Measurements from ENCODE around the gene COP1. TPM values are rescaled to one million over a fixed set of nuclear protein-coding genes. Genes with fewer than 3 reads are reported as not detected.

The COP1 gene
- total and polyA plus RNA-seq, 2 of the 4 experiments (the other 2 are of a cell fraction), result 17.8 to 35.0 TPM

GRCh38 chr1:176073524-176074157 lies 133.4 kb downstream of the COP1 start:
- TF ChIP-seq BHLHE40 (IDR thresholded peaks at IDR 0.05; ENCODE audit: low read depth, low read length) (no peak), CEBPB (IDR thresholded peaks at IDR 0.05; ENCODE audit: low read depth, low read length) (no peak), RAD21 (IDR thresholded peaks at IDR 0.05; ENCODE audit: low read length) (peak; percentile 62), SMC3 (IDR thresholded peaks at IDR 0.05; ENCODE audit: low read depth, low read length) (peak; percentile 65), MAZ (IDR thresholded peaks at IDR 0.05; ENCODE audit: borderline replicate concordance, low read depth, low read length) (no peak), RFX5 (IDR thresholded peaks at IDR 0.05; ENCODE audit: low read depth, low read length) (no peak)
- TF ChIP-seq, protein P1, sequence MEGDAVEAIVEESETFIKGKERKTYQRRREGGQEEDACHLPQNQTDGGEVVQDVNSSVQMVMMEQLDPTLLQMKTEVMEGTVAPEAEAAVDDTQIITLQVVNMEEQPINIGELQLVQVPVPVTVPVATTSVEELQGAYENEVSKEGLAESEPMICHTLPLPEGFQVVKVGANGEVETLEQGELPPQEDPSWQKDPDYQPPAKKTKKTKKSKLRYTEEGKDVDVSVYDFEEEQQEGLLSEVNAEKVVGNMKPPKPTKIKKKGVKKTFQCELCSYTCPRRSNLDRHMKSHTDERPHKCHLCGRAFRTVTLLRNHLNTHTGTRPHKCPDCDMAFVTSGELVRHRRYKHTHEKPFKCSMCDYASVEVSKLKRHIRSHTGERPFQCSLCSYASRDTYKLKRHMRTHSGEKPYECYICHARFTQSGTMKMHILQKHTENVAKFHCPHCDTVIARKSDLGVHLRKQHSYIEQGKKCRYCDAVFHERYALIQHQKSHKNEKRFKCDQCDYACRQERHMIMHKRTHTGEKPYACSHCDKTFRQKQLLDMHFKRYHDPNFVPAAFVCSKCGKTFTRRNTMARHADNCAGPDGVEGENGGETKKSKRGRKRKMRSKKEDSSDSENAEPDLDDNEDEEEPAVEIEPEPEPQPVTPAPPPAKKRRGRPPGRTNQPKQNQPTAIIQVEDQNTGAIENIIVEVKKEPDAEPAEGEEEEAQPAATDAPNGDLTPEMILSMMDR (conservative IDR thresholded peaks at IDR 0.05; ENCODE audit: low read depth, low read length), result peak; percentile 66
- CTCF ChIA-PET, result interaction anchor here (0.6 to 1.4 kb wide), 4 partner anchors 13 to 922 kb away, joined by 3 to 4 read pairs (median 3); no protein-coding TSS in a partner anchor
- no peak overlapping the region for H3K4ac ChIP-seq (ENCODE audit: low read depth, low read length)
- no TSS peak for BruUV-seq (replicated peaks)
- H3K9me1 ChIP-seq (ENCODE audit: insufficient read depth, low read length), result peaks cover 5% of the 10 kb centered on the region; the same call in 1 of the 2 replicates
- H3K9me3 ChIP-seq (ENCODE audit: control insufficient read depth, insufficient read depth, low read length), result no peaks in the 10 kb centered on the region
- ATAC-seq (ENCODE audit: low read depth), result peak; percentile 61
- H3K27me3 ChIP-seq (ENCODE audit: control insufficient read depth, insufficient read depth, low read length), result no peaks in the 10 kb centered on the region
- DNase-seq, result peak; percentile 72
- peaks cover 4% of the 10 kb centered on the region for H3K36me3 ChIP-seq (ENCODE audit: control insufficient read depth, insufficient read depth, low read length)
- no peak overlapping the region for H4K5ac ChIP-seq (ENCODE audit: low read depth, low read length)
- H2BK120ac ChIP-seq (ENCODE audit: low read depth, low read length), result no peak overlapping the region
- no peak overlapping the region for H3K27ac ChIP-seq (ENCODE audit: insufficient read depth, low read length)
- no peak overlapping the region for H2BK5ac ChIP-seq (ENCODE audit: low read depth, low read length, poor library complexity, severe bottlenecking)
- POLR2A ChIA-PET (ENCODE audit: unreplicated experiment), result no interaction called here
- no peak overlapping the region for H3K4me2 ChIP-seq (ENCODE audit: low read depth, low read length)
- peaks cover 6 to 13% of the 10 kb centered on the region in 2 experiments; a peak in 1 of 4 replicates for H3K79me1 ChIP-seq (ENCODE audit: low read depth in 1 of 2, low read length in 2 of 2)
- no peak overlapping the region for H2AFZ ChIP-seq (replicated peaks; ENCODE audit: low read length, poor library complexity)
- H2AK5ac ChIP-seq (ENCODE audit: low read depth, low read length), result no peak overlapping the region
- intact Hi-C loops (cut with micrococcal nuclease) (loop anchor here (1.0 to 10.0 kb wide), 2 partner anchors 391 to 921 kb away; partner anchors contain the start of gene PAPPA2), dilution Hi-C loops (cut with HindIII; ENCODE audit: low sequenced_read_pairs, unreplicated experiment) (no loop called here), in situ Hi-C loops (cut with MboI; ENCODE audit: low sequenced_read_pairs) (loop anchor here (25.0 kb wide), 1 partner anchor 586 kb away; no protein-coding TSS in a partner anchor)
- H3K18ac ChIP-seq (ENCODE audit: low read depth, low read length), result no peak overlapping the region
- no peaks in the 10 kb centered on the region for H4K20me1 ChIP-seq (ENCODE audit: insufficient read depth, low read length)
- no peak overlapping the region for H4K8ac ChIP-seq (ENCODE audit: low read depth in 2 of 2, low read length in 2 of 2)
- H4K91ac ChIP-seq (ENCODE audit: insufficient read depth, low read depth, low read length), result no peak overlapping the region
- no peak overlapping the region for H2BK15ac ChIP-seq (ENCODE audit: low read depth, low read length)
- H3K23ac ChIP-seq (ENCODE audit: low read depth, low read length), result no peak overlapping the region
- no peak overlapping the region for H2BK20ac ChIP-seq (ENCODE audit: low read depth, low read length)
- WGBS, 2 experiments (ENCODE audit: extremely low coverage in 2 of 2, insufficient read length in 1 of 2), result no CpG with 5 or more reads among the region's 5 CpGs
- H3K9ac ChIP-seq (ENCODE audit: low read depth, low read length), result no peak overlapping the region
- no peak overlapping the region for H3K4me3 ChIP-seq (ENCODE audit: insufficient read depth, low read depth, low read length)
- H3K56ac ChIP-seq (ENCODE audit: extremely low read depth, insufficient read depth, low read length), result no peak overlapping the region
- H3K4me1 ChIP-seq (ENCODE audit: control insufficient read depth, insufficient read depth, low read length), result peaks cover 1% of the 10 kb centered on the region; the same call in 1 of the 2 replicates
- H2AK9ac ChIP-seq (replicated peaks; ENCODE audit: low read depth, low read length, poor library complexity), result no peak overlapping the region
- H3K14ac ChIP-seq (replicated peaks; ENCODE audit: low read depth, low read length), result no peak overlapping the region

Data from IMR-90 (cell line).